Right lung (tissue), 5 donors: Measurements from ENCODE around the gene DMAC2L. TPM values are rescaled to one million over a fixed set of nuclear protein-coding genes. Genes with fewer than 3 reads are reported as not detected.
"Not testable (repeated sequence)": the region's sequence is repeated elsewhere in the genome, so short reads cannot be mapped to it uniquely, and the experiment has no call there.

Experiments used
- DNase-seq, 2 donors: peaks; one replicate each; pipeline ENCODE4 v3.0.0-alpha.2; 2013
- polyA plus RNA-seq, 5 donors: library from polyadenylated mRNA; unstranded; fragments of 120-200 nt; gene quantifications; one replicate each; pipeline versions ENCODE4 v1.2.1 to v1.2.3, GENCODE V29; 2013; ENCODE audit warnings: inconsistent platforms in 1 of 5, low replicate concordance in 1 of 5; ENCODE audit not compliant: insufficient read length in 5 of 5, insufficient read depth in 1 of 5

Gene DMAC2L
- polyA plus RNA-seq, 5 donors = 18.0 to 27.3 (median 23.7) TPM

- no peak for DNase-seq
Observed at GRCh38 chr14:50353126-50353525, 41.0 kb downstream of the DMAC2L start.

- DNase-seq = no peak
Observed at GRCh38 chr14:50354527-50354926, 42.4 kb downstream of the DMAC2L start.

- DNase-seq = no peak
Observed at GRCh38 chr14:50355692-50356091, 43.6 kb downstream of the DMAC2L start.

- DNase-seq = not testable (repeated sequence)
Observed at GRCh38 chr14:50356283-50356682, 44.2 kb downstream of the DMAC2L start.

GRCh38 chr14:50357124-50357523, 45.0 kb downstream of the DMAC2L start:
- DNase-seq = no peak

- DNase-seq = no peak
Observed at GRCh38 chr14:50357753-50358395, 45.8 kb downstream of the DMAC2L start.

GRCh38 chr14:50359631-50360030, 47.5 kb downstream of the DMAC2L start:
- DNase-seq = no peak

- no peak for DNase-seq
Observed at GRCh38 chr14:50360093-50360492, 48.0 kb downstream of the DMAC2L start.

- DNase-seq = no peak
Observed at GRCh38 chr14:50360851-50361250, 48.7 kb downstream of the DMAC2L start.

GRCh38 chr14:50361473-50362403, 49.6 kb downstream of the DMAC2L start:
- DNase-seq = not testable (repeated sequence)

GRCh38 chr14:50362764-50363713, 50.9 kb downstream of the DMAC2L start:
- DNase-seq = no peak

- DNase-seq = no peak
Observed at GRCh38 chr14:50363714-50364111, 51.6 kb downstream of the DMAC2L start.

GRCh38 chr14:50364792-50365191, 52.7 kb downstream of the DMAC2L start:
- DNase-seq = no peak

- DNase-seq = not testable (repeated sequence)
Observed at GRCh38 chr14:50365572-50365971, 53.4 kb downstream of the DMAC2L start.

GRCh38 chr14:50366115-50366514, 54.0 kb downstream of the DMAC2L start:
- no peak for DNase-seq

- DNase-seq = no peak
Observed at GRCh38 chr14:50366589-50366988, 54.5 kb downstream of the DMAC2L start.

GRCh38 chr14:50371546-50371945, 59.4 kb downstream of the DMAC2L start:
- no peak for DNase-seq

GRCh38 chr14:50373959-50374358, 61.8 kb downstream of the DMAC2L start:
- no peak for DNase-seq

GRCh38 chr14:50375760-50376159, 63.6 kb downstream of the DMAC2L start:
- no peak for DNase-seq
